ENCODE data around the gene ZMIZ1. TPM values are rescaled to one million over a fixed set of nuclear protein-coding genes. Genes with fewer than 3 reads are reported as not detected.
A peak's percentile ranks its signal among the peaks of the same experiment; 100 is the strongest.

Gene ZMIZ1
- total and polyA plus RNA-seq, 8 donors = 63.1 to 87.2 (median 76.8) TPM

GRCh38 chr10:79231908-79232307 lies 163.1 kb downstream of the ZMIZ1 start:
- Histone ChIP-seq H3K4me3 (no peak overlapping the region), H3K27ac (no peak overlapping the region), H3K36me3 (peaks cover 0 to 45% of the 10 kb centered on the region in 2 donors), H3K27me3 (no peaks in the 10 kb centered on the region), H3K9me3 (no peaks in the 10 kb centered on the region), H3K4me1 (peaks cover under 1 to 46% of the 10 kb centered on the region in 2 donors)
- no peak for TF ChIP-seq CTCF (IDR thresholded peaks at IDR 0.05)
- ATAC-seq (no peak), DNase-seq (no peak)
- intact Hi-C loops (cut with DNase I) = no loop called here

- DNase-seq (no peak), ATAC-seq (no peak)
- intact Hi-C loops (cut with DNase I) = no loop called here
- Histone ChIP-seq H3K27me3 (no peaks in the 10 kb centered on the region), H3K27ac (no peak overlapping the region), H3K9me3 (no peaks in the 10 kb centered on the region), H3K4me3 (no peak overlapping the region), H3K4me1 (peaks cover 10 to 56% of the 10 kb centered on the region in 2 donors), H3K36me3 (peaks cover 0 to 37% of the 10 kb centered on the region in 2 donors)
- TF ChIP-seq CTCF (IDR thresholded peaks at IDR 0.05) = no peak
Measured at GRCh38 chr10:79232864-79233263, 164.1 kb downstream of the ZMIZ1 start.

GRCh38 chr10:79234391-79235315 lies 165.9 kb downstream of the ZMIZ1 start:
- H3K27me3 ChIP-seq = no peaks in the 10 kb centered on the region
- H3K4me3 ChIP-seq = no peak overlapping the region
- no peak for TF ChIP-seq CTCF (IDR thresholded peaks at IDR 0.05)
- H3K36me3 ChIP-seq = peaks cover 0 to 29% of the 10 kb centered on the region in 2 donors
- H3K27ac ChIP-seq = no peak overlapping the region
- no peak for ATAC-seq
- no peaks in the 10 kb centered on the region for H3K9me3 ChIP-seq
- no peak for DNase-seq
- H3K4me1 ChIP-seq = peaks cover 13 to 61% of the 10 kb centered on the region in 2 donors
- intact Hi-C loops (cut with DNase I) = no loop called here

GRCh38 chr10:79235765-79236432 lies 167.1 kb downstream of the ZMIZ1 start:
- intact Hi-C loops (cut with DNase I) = no loop called here
- no peak overlapping the region for H3K4me3 ChIP-seq
- DNase-seq = no peak
- ATAC-seq = no peak
- H3K36me3 ChIP-seq = peaks cover 0 to 17% of the 10 kb centered on the region in 2 donors
- H3K9me3 ChIP-seq = no peaks in the 10 kb centered on the region
- H3K4me1 ChIP-seq = peaks cover 20 to 66% of the 10 kb centered on the region in 2 donors
- TF ChIP-seq CTCF (IDR thresholded peaks at IDR 0.05) = no peak
- H3K27me3 ChIP-seq = no peaks in the 10 kb centered on the region
- peak overlapping the region in 1 of 2 donors; percentile 88 for H3K27ac ChIP-seq

- peaks cover 0 to 17% of the 10 kb centered on the region in 2 donors for H3K36me3 ChIP-seq
- H3K4me1 ChIP-seq = peaks cover 24 to 71% of the 10 kb centered on the region in 2 donors
- DNase-seq = no peak
- H3K27me3 ChIP-seq = no peaks in the 10 kb centered on the region
- H3K9me3 ChIP-seq = no peaks in the 10 kb centered on the region
- no peak for TF ChIP-seq CTCF (IDR thresholded peaks at IDR 0.05)
- H3K27ac ChIP-seq = peak overlapping the region in 1 of 2 donors; percentile 88
- no peak for ATAC-seq
- intact Hi-C loops (cut with DNase I) = no loop called here
- no peak overlapping the region for H3K4me3 ChIP-seq
Measured at GRCh38 chr10:79236433-79236765, 167.6 kb downstream of the ZMIZ1 start.

All from left lung (tissue), 10 donors.